ENCODE data around the gene ECHS1. TPM values are rescaled to one million over a fixed set of nuclear protein-coding genes. Genes with fewer than 3 reads are reported as not detected.
"Not testable (repeated sequence)": the region's sequence is repeated elsewhere in the genome, so short reads cannot be mapped to it uniquely, and the experiment has no call there.

The ECHS1 gene
- total RNA-seq: 64.3 and 66.3 TPM in 2 replicates

DNA sequence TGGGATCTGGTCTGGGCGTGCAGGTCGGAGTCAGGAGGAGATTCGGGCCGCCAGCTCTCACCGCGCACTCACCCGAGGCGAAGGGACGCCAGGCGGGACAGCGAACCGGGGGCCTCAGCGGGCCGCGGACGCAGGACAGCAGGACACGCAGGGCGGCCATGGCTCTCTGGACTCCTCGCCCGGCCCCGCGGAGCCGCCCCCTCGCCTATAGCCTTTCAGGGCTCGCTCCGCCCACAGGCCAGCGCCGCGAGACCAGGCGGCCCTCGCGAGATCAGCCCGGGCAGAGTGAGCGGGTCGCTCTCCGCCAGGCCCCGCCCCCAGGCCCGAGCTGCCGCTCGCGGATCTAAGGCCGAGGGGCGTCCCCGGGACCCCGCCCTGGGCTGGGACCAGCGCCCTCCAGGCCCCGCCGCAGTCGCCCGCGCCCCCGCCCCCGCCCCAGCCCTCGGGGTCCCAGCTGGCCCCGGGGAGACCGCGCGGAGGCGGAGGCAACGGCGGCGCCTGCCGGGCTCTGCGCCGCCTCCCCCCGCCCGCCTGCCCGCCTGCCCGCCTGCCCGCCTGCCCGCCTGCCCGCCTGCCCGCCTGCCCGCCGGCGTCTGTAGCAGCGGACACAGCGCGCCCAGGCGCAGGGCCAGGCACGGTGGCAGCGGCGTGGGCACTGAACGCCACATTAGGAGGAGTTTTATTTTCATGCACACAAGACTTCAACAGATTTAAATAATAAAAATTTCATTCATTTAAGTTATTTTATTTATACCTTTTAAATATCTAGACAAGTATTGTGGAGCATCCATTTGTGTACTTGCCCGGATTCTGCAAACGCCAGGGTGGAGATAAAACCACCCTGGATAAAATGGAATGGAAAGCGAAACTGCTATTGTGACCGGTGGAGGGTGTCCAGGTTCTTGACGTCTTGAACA, at the start of gene ECHS1:
TSS of gene ECHS1 (minus strand) at position 181 of the 917 bp plus-strand sequence. CDS start at position 160, 21 bp downstream.
- Mint-ChIP-seq H3K4me3 (peak within 1 kb of the TSS; percentile 94), H3K36me3 (ENCODE audit: low read depth) (peaks cover 13% of the 10 kb centered on the region), H3K4me1 (peaks cover 12% of the 10 kb centered on the region), H3K27me3 (peaks cover 3% of the 10 kb centered on the region), H3K27ac (peak within 1 kb of the TSS; percentile 86), H3K9me3 (no peaks in the 10 kb centered on the region)
- intact Hi-C loops (cut with micrococcal nuclease): loop anchor here (1.0 to 10.0 kb wide), 3 partner anchors 16 to 1189 kb away; partner anchors contain the start of gene DPYSL4
- peak; percentile 99 for DNase-seq

GRCh38 chr10:133422223-133422806, 49.2 kb upstream of the ECHS1 start:
- intact Hi-C loops (cut with micrococcal nuclease): no loop called here
- Mint-ChIP-seq H3K9me3 (no peaks in the 10 kb centered on the region), H3K27ac (no peak overlapping the region), H3K36me3 (ENCODE audit: low read depth) (peaks cover 9% of the 10 kb centered on the region), H3K4me3 (no peak overlapping the region), H3K27me3 (peaks cover 4% of the 10 kb centered on the region), H3K4me1 (no peaks in the 10 kb centered on the region)
- DNase-seq: no peak

DNA sequence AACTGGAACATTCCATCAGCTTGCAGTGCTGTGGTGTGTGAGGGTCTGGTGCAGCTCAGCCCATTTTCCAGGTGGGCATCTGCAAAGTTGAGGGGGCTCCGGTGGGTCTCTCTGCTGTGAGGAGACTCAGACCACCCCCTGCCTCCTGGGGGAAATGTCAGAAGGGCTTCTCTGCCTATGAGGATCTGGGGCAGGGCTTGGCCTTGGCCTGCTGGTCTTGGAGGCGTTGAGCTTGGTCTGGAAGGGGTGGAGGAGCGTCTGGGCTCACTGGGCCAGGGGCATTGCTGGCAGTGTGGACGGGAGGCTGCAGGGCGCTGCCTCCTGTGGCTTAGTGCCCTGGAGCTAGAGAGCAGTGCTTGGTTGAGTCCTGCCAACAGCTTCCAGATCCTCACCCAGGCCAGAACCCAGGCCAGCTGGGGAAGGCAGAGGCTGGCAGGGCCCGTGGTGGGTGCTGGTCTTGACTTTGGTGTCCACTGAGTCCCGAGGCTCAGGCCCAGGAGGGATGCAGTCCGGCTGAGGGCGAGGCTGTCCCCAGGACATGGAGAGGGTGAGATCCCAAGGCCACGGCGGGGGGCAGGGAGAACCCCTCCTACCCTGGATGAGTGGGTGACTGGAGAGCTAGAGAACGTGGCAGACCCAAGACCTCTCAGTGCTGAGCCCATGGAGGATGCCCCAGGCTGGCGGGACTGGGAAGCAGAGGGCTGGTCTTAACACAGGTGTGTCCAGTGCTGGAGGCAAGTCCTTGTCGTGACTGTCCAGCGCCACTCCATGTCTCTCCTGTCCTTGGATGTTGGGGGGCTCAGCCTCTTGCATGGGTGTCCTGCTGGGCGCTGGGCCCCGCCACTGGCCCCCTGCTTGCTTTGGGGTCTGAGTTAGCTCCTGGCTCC, 48.4 kb upstream of the ECHS1 start:
- intact Hi-C loops (cut with micrococcal nuclease): no loop called here
- H3K4me1 Mint-ChIP-seq: no peaks in the 10 kb centered on the region
- no peak for DNase-seq
- H3K27ac Mint-ChIP-seq: no peak overlapping the region
- H3K9me3 Mint-ChIP-seq: no peaks in the 10 kb centered on the region
- H3K27me3 Mint-ChIP-seq: peaks cover 4% of the 10 kb centered on the region
- peaks cover 9% of the 10 kb centered on the region for H3K36me3 Mint-ChIP-seq (ENCODE audit: low read depth)
- no peak overlapping the region for H3K4me3 Mint-ChIP-seq

DNA sequence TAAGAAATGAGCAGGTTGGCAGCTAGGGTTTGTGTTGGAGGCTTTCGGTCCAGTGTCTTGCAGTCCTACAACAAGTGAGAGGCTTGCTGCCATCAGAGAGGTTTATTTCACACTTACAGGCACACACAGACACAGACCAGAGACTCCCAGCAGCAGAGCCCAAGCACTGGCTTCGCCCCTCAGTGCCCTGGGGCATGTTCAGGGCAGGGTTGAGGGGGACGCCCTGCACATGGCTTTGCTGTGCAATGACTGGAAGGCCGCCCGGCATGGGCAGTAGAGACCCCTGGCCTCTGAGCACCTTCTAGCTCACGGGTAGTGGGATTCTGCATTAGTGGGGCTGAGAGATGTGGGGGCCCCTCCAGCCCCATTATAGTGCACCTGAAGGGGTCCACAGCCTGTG, 47.4 kb upstream of the ECHS1 start:
- Mint-ChIP-seq H3K27me3 (peaks cover 4% of the 10 kb centered on the region), H3K9me3 (peaks cover 6% of the 10 kb centered on the region), H3K4me3 (no peak overlapping the region), H3K36me3 (ENCODE audit: low read depth) (peaks cover 15% of the 10 kb centered on the region), H3K4me1 (no peaks in the 10 kb centered on the region), H3K27ac (no peak overlapping the region)
- DNase-seq: no peak
- intact Hi-C loops (cut with micrococcal nuclease): no loop called here

DNA sequence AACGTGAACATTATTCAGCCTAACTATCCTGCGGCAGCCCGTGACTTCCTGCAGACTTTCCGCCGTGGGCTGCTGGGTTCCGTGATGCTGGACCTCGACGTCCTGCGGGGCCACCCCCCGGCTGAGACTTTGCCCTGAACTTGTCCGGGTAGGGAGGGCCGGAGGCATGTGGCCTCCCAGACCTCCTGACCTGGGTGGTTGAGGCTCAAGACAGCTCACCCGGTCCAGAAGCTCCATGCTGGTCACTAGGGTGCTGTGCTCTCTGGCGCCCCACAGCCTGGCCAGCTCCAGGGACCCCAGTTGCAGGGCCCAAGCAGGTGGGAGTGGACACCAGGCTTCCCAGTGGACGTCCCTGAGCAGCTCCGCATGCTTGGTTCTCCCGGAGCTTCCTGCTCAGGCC, 46.9 kb upstream of the ECHS1 start:
- peaks cover 4% of the 10 kb centered on the region for H3K27me3 Mint-ChIP-seq
- intact Hi-C loops (cut with micrococcal nuclease): no loop called here
- H3K4me1 Mint-ChIP-seq: no peaks in the 10 kb centered on the region
- no peak overlapping the region for H3K27ac Mint-ChIP-seq
- no peak for DNase-seq
- H3K4me3 Mint-ChIP-seq: no peak overlapping the region
- peaks cover 20% of the 10 kb centered on the region for H3K36me3 Mint-ChIP-seq (ENCODE audit: low read depth)
- H3K9me3 Mint-ChIP-seq: peaks cover 11% of the 10 kb centered on the region

DNA sequence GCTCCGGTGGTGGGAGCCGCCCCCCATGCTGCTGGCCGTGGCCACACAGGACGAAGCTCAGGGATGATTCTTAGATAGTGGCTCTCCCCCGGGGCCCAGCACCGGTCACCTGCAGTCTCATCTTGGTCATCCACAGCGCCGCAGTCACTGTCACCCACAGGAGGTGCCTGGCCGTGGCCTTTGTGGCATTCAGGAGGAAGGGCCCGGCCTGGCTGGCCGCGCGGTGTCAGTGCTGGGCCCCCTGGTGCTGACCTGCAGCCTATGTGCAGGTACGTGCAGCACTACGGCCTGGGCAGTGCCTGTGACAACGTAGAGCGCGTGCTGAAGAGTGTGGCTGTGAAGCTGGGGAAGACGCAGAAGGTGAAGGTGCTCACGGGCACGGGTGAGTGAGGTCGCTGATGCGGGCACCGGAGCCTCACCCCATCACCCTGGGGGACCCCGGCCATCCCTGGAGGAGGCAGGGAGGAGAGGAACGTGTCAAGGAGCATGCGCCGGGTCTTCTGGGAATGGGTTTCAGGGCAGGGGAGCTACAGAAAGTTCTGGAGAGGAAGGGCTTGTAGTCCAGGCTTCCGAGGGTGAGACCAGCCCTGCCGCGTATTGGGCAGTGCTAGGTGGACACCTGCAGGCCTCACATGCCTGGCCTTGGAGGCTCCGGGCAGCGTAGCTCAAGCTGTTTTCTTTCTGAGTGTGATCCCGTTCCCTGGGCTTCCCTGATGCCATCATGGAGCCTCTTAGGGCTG, 46.2 kb upstream of the ECHS1 start:
- Mint-ChIP-seq H3K4me3 (no peak overlapping the region), H3K27ac (no peak overlapping the region), H3K36me3 (ENCODE audit: low read depth) (peaks cover 25% of the 10 kb centered on the region), H3K4me1 (no peaks in the 10 kb centered on the region), H3K27me3 (peaks cover 4% of the 10 kb centered on the region), H3K9me3 (peaks cover 11% of the 10 kb centered on the region)
- intact Hi-C loops (cut with micrococcal nuclease): no loop called here
- DNase-seq: no peak

GRCh38 chr10:133418289-133418993, 45.3 kb upstream of the ECHS1 start:
- no peak overlapping the region for H3K4me3 Mint-ChIP-seq
- no peak overlapping the region for H3K27ac Mint-ChIP-seq
- no peaks in the 10 kb centered on the region for H3K4me1 Mint-ChIP-seq
- peaks cover 32% of the 10 kb centered on the region for H3K36me3 Mint-ChIP-seq (ENCODE audit: low read depth)
- intact Hi-C loops (cut with micrococcal nuclease): no loop called here
- peaks cover 13% of the 10 kb centered on the region for H3K9me3 Mint-ChIP-seq
- no peak for DNase-seq
- H3K27me3 Mint-ChIP-seq: peaks cover 3% of the 10 kb centered on the region

DNA sequence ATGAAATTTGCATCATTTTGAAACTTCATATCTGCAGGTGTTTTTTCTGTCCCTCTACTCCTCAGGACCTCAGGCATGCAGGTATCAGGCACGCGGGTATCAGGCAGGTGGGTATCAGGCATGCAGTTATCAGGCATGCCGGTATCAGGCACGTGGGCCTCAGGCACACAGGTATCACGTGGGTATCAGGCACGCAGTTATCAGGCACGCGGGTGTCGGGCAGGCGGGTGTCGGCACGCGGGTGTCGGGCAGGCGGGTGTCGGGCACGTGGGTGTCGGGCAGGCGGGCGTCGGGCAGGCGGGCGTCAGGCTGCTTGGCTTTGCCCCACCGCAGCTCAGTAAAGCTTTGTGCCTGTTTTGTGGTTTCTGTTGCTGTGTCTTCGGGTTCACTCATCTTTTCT, 42.6 kb upstream of the ECHS1 start:
- H3K4me1 Mint-ChIP-seq: no peaks in the 10 kb centered on the region
- H3K36me3 Mint-ChIP-seq (ENCODE audit: low read depth): peaks cover 54% of the 10 kb centered on the region
- H3K27ac Mint-ChIP-seq: no peak overlapping the region
- H3K4me3 Mint-ChIP-seq: no peak overlapping the region
- H3K27me3 Mint-ChIP-seq: no peaks in the 10 kb centered on the region
- peaks cover 25% of the 10 kb centered on the region for H3K9me3 Mint-ChIP-seq
- intact Hi-C loops (cut with micrococcal nuclease): no loop called here
- DNase-seq: no peak

DNA sequence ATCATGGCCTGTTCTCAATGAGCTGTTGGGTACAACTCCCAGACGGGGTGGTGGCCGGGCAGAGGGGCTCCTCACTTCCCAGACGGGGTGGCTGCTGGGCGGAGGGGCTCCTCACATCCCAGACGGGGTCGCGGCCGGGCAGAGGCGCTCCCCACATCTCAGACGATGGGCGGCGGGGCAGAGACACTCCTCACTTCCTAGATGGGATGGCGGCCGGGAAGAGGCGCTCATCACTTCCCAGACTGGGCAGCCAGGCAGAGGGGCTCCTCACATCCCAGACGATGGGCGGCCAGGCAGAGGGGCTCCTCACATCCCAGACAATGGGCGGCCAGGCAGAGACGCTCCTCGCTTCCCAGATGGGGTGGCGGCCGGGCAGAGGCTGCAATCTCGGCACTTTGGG, 41.2 kb upstream of the ECHS1 start:
- Mint-ChIP-seq H3K36me3 (ENCODE audit: low read depth) (peaks cover 64% of the 10 kb centered on the region), H3K9me3 (peaks cover 30% of the 10 kb centered on the region)
- H3K4me1 Mint-ChIP-seq; intact Hi-C loops (cut with micrococcal nuclease); DNase-seq; H3K27me3 Mint-ChIP-seq; H3K27ac Mint-ChIP-seq; H3K4me3 Mint-ChIP-seq: not testable (repeated sequence)

GRCh38 chr10:133412381-133412711, 39.2 kb upstream of the ECHS1 start:
- H3K36me3 Mint-ChIP-seq (ENCODE audit: low read depth): peaks cover 80% of the 10 kb centered on the region
- peaks cover 3% of the 10 kb centered on the region for H3K4me1 Mint-ChIP-seq
- DNase-seq: no peak
- H3K4me3 Mint-ChIP-seq: no peak overlapping the region
- H3K9me3 Mint-ChIP-seq: peaks cover 45% of the 10 kb centered on the region
- H3K27ac Mint-ChIP-seq: no peak overlapping the region
- H3K27me3 Mint-ChIP-seq: no peaks in the 10 kb centered on the region
- intact Hi-C loops (cut with micrococcal nuclease): no loop called here

DNA sequence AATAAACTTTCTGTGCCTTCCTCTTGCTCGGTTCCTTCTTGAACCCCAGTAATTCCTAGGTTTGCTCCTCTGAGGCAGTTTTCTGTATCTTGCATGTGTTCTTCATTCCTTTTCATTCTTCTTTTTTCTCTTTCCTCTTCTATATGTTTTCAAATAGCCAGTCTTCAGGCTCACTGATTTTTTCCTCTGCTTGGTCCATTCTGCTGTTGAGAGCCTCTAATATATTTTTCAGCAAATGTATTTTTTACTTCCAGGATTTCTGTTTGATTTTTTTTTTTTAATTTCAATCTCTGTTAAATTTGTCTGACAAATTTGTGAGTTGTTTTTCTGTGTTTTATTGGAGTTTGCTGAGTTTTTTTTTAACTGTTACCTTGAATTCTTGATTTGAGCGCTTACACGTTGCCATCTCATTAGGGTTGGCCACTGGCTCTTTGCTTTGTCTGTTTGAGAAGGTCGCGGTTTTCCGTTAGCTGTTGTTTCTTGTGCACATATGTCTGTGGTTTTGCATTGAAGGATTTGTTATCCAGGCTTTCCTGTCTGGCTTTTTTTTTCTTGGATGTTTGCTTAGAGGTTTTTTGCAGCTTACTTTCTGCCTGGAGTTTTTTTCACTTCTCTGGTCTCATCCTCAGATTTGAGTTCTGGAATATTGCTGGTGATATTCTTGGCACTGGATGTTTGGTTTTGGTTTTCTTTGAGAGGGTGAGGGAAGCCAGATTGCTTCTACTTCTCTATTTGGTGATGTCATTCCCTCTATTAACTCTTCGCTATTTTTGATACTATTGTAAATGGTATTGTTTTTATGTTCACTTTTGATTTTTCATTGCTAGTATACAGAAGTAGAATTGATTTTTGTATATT, 38.6 kb upstream of the ECHS1 start:
- Mint-ChIP-seq H3K27ac (no peak overlapping the region), H3K4me3 (no peak overlapping the region), H3K36me3 (ENCODE audit: low read depth) (peaks cover 86% of the 10 kb centered on the region), H3K27me3 (no peaks in the 10 kb centered on the region), H3K9me3 (peaks cover 45% of the 10 kb centered on the region), H3K4me1 (peaks cover 3% of the 10 kb centered on the region)
- DNase-seq: no peak
- intact Hi-C loops (cut with micrococcal nuclease): no loop called here

DNA sequence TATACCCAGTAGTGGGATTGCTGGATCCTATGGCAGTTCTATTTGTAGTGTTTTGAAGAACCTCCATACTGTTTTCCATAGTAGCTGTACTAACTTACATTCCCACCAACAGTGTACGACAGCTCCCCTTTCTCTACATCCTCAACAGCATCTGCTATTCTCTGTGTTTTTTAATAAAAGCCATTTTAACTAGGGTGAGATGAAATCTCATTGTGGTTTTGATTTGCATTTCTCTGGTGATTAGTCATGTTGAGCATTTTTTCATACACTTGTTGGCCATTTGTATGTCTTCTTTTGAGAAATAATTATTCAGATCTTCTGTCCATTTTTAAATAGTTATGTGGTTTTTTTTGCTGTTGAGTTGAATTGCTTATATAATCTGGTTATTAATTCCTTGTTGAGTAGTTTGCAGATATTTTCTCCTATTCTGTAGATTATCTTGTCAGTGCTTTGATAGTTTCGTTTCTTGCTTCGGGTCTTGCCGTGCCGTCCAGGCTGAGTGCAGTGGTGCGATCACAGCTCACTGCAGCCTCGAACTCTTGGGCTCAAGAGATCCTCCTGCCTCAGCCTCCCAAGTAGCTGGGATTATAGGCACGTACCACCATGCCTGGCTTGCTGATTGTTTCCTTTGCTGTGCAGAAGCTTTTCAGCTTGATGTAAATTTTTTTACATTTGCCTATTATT, 32.8 kb upstream of the ECHS1 start:
- H3K27me3 Mint-ChIP-seq: no peaks in the 10 kb centered on the region
- peaks cover 20% of the 10 kb centered on the region for H3K9me3 Mint-ChIP-seq
- intact Hi-C loops (cut with micrococcal nuclease): no loop called here
- peaks cover 24% of the 10 kb centered on the region for H3K4me1 Mint-ChIP-seq
- H3K27ac Mint-ChIP-seq: no peak overlapping the region
- no peak for DNase-seq
- H3K4me3 Mint-ChIP-seq: no peak overlapping the region
- H3K36me3 Mint-ChIP-seq (ENCODE audit: low read depth): peaks cover 82% of the 10 kb centered on the region

All from activated CD4-positive, alpha-beta T cell treated with anti-CD3 and anti-CD28 coated beads, Interleukin-2, amount 10 ng/mL, durations not matched to agents 24 days and 14 days (primary cell).